HG03025 (cell line): ENCODE results near the gene FNBP1.
"Not testable (repeated sequence)": the region's sequence is repeated elsewhere in the genome, so short reads cannot be mapped to it uniquely, and the experiment has no call there.

Experiments used
- ATAC-seq: cut with Tn5 transposase; IDR thresholded peaks from one replicate; pipeline ENCODE4 v1.9.1; 2021; ENCODE audit warnings: mild to moderate bottlenecking, moderate library complexity; ENCODE audit not compliant: unreplicated experiment, low FRiP score

Gene FNBP1

DNA sequence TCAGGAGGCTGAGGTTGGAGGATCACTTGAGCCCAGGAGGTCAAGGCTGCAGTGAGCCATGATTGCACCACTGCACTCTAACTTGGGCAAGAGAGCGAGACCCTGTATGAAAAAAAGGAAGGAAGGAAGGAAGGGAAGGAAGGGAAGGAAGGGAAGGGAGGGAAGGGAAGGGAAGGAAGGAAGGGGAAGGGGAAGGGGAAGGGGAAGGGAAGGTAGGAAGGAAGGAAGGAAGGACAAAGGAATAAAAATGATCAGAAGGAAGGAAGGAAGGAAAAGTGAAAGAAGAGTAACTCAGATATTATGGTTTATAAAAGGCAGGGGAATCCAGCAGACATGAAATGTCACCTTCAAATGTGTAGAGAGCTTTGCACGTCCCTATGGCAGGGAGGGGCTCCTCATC lies 143.4 kb downstream of the FNBP1 start:
- ATAC-seq, result no peak

GRCh38 chr9:129898185-129898584 lies 144.8 kb downstream of the FNBP1 start:
- ATAC-seq, result no peak

GRCh38 chr9:129897263-129897662 lies 145.7 kb downstream of the FNBP1 start:
- ATAC-seq, result no peak

DNA sequence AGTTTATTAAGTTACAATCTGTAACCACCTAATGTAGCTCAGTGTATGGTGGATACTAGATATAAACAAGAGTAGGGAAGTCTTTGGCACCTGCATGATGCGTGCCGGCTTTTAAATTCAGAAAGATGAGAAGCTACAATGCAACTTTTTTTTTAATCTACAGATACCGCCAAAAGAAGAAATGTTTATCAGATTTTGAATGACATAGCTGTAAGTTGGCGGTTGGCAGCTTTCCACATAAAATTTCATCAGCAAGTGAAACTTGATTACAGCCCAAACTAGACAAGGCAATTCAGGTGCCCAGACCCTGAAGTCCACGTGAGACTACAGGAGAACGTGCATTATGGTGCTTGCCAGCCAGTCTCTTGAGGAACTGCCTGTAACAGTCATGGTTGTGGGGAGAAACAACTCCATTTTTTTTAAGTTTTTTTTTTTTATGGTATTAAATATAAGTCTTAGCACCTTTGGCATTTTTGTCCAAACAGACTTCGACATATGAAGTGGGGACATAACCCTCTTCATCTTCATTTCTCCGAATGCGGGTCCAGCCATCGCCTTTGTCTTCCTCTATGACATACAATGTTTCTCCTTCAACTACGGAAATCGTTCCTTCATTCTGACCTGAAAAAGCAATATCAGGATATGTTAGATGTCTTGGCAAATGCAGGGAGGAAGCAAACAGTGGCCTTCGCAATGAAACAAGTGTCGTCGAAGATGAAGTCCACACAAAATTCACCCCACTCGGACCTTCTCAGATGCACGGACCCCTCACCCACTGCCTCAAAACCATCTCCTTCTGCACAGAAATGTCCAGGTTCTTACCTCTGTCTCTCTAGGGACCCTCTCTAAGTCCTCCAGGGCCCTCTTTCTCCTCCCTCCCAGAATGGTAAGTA lies 147.4 kb downstream of the FNBP1 start:
- no peak for ATAC-seq

GRCh38 chr9:129894120-129894823 lies 148.7 kb downstream of the FNBP1 start:
- no peak for ATAC-seq

DNA sequence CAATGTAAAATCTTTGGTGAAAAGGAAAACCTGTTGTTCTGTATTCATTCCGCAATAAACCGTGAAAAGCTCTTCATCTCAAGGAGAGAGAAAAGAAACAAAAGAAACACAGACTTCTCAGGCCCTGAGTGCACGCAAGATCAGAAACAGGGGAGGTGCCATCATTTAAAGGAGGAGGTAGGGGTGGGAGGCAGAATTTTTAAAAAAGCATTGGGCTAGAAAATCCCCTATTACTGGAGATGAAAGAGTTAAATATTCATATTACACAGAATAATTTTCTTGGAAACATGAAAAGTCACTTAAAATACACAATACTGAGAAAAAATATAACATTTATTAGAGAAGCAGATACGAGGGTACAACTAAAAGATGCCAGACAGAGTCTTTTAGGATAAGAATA lies 151.4 kb downstream of the FNBP1 start:
- no peak for ATAC-seq

GRCh38 chr9:129890718-129891299 lies 152.2 kb downstream of the FNBP1 start:
- not testable (repeated sequence) for ATAC-seq

- ATAC-seq, result no peak
Observed at GRCh38 chr9:129889941-129890717, 152.9 kb downstream of the FNBP1 start.

GRCh38 chr9:129889122-129889940 lies 153.7 kb downstream of the FNBP1 start:
- no peak for ATAC-seq

DNA sequence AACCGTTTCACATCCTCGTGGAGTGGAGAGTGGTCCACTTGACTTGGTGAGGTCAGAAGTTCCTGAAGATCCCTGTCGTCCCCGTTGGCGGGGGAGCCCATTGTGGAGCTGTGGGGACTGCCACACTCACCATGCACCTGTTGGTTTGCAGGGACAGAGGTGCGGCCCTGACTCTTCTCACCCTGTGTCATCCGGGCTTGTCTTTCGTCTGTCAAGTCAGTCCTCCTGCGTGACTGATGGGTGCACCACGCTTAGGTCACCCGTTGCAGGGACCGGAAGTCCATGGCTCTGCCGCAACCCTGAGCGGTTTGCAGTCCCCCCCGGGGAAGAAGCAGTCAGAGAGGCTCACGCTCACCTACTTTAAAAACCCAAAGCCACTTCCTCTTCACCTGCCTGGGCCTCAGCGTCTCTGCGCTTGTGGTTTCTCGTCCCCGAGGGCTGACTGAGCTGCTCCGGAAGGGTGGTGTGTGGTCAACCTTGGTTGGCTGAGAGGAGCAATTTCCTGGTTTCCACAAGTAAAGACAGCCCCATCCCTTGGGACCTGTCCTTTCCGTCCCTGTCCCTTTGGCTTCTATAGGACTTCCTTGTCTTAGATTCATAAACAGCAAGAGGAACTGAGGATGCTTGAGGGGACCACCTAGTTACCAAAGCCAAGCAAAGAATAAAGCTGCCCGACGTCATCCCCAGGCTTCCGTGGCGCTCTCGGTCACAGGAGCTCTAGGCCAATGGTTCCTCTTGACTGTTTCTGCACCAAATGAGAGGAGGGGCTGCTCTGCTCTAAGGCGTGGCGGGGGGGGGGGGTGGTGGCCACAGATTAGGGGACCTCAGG lies 154.5 kb downstream of the FNBP1 start:
- peak; percentile 48 for ATAC-seq

GRCh38 chr9:129887334-129888292 lies 155.4 kb downstream of the FNBP1 start:
- ATAC-seq, result no peak

- no peak for ATAC-seq
Observed at GRCh38 chr9:129886226-129887174, 156.5 kb downstream of the FNBP1 start.

DNA sequence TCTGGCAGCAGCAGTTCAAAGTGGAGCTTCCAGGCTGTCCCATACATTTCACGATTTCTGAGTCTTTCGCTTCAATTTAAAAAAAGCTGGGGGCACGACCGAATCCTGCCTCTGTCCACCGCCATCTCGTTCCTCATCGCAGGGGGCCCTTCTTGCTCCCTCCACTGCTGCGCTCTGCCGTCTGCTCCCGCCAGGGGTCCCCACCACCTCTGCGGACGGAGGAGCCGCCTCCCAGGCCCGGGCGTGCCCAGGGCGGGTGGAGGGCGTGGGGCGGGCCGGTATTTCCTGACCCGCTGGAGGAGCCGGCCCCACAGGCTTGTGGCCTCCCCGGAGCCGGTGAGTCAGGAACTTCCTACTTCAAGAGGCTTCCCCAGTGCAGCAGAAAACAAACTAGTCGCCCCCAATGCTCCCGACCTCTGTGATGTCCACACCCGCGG lies 157.3 kb downstream of the FNBP1 start:
- no peak for ATAC-seq

GRCh38 chr9:129885018-129885669 lies 157.8 kb downstream of the FNBP1 start:
- no peak for ATAC-seq

DNA sequence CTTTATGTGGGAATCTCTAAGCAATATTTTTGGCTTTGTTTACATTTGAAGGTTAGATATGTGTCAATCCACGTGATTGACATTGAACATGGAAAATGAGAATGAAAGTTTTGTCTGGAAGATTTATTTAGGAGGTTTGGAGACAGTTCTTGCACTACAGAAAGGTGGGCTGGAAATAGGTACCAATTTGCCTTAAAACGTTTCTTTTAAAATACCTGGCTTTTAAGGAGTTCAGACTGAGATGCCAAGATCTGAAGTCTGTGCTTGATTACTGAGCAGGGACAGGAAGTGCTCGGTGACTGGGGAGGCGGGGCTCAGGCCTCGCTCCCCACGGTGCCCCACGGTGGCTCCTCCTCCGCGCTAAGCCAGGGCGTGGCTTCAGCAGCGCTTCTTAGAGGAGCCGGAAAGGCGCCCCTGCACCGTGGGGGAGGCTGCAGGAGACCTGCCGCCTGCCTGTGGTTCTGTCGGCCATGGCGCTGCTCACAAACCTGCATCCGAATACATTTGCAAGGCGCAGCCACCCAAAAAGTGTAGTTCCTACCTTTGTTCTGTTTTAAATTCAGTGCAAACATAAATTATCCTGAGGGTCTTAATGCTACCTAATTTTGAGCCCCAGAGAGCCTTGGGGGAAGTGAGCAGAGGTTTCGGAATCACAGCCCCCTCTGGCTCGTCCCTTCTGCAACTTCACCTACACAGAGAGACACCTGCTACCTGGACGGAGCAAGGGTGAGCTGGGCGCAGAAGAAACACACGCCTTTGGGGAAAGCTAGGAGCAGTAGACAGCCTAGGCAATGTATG lies 158.6 kb downstream of the FNBP1 start:
- ATAC-seq, result peak; percentile 33
